ACC112 (cell line): Measurements from ENCODE around the gene AZU1.
"Not testable (repeated sequence)": the region's sequence is repeated elsewhere in the genome, so short reads cannot be mapped to it uniquely, and the experiment has no call there.

Experiments used
- H2AFZ ChIP-seq: fragments of 200-600 bp; sonication (generic); one replicate; pipeline ENCODE4 v1.6.0; 2017; ENCODE audit warnings: antibody characterized with exemption, low read length; ENCODE audit not compliant: unreplicated experiment
- H3K27ac ChIP-seq: fragments of 200-600 bp; sonication (generic); 2 replicates; pipeline ENCODE4 v1.5.1; 2014; ENCODE audit warnings: low read depth, mild to moderate bottlenecking, antibody characterized with exemption, low read length, moderate library complexity
- H3K27me3 ChIP-seq: fragments of 200-600 bp; sonication (generic); 2 replicates; pipeline ENCODE4 v1.6.1; 2014; ENCODE audit warnings: mild to moderate bottlenecking, antibody characterized with exemption, low read length, moderate library complexity, mixed read lengths; ENCODE audit not compliant: insufficient read depth
- H3K36me3 ChIP-seq: fragments of 200-600 bp; sonication (generic); 2 replicates; pipeline ENCODE4 v1.6.1; 2016; ENCODE audit warnings: mild to moderate bottlenecking, antibody characterized with exemption, low read length, moderate library complexity, mixed read lengths; ENCODE audit not compliant: insufficient read depth
- H3K4me1 ChIP-seq: fragments of 200-600 bp; sonication (generic); one replicate; pipeline ENCODE4 v1.6.1; 2016; ENCODE audit warnings: low read length, mixed read lengths; ENCODE audit not compliant: insufficient read depth, unreplicated experiment, control insufficient read depth
- H3K4me3 ChIP-seq: fragments of 200-600 bp; sonication (generic); 2 replicates; pipeline ENCODE4 v1.5.1; 2014; ENCODE audit warnings: mild to moderate bottlenecking, low read depth, low read length
- H3K79me2 ChIP-seq: fragments of 200-600 bp; sonication (generic); one replicate; pipeline ENCODE4 v1.6.0; 2016; ENCODE audit warnings: low read length; ENCODE audit not compliant: control insufficient read depth, unreplicated experiment, insufficient read depth

The AZU1 gene

DNA sequence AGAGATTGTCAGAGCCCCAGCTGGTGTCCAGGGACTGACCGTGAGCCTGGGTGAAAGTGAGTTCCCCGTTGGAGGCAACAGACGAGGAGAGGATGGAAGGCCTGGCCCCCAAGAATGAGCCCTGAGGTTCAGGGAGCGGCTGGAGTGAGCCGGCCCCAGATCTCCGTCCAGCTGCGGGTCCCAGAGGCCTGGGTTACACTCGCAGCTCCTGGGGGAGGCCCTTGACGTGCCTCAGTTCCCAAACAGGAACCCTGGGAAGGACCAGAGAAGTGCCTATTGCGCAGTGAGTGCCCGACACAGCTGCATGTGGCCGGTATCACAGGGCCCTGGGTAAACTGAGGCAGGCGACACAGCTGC lies 23.3 kb downstream of the AZU1 start:
- peak overlapping the region; percentile 81 for H3K27ac ChIP-seq
- H3K4me1 ChIP-seq = peaks cover 4% of the 10 kb centered on the region
- peak overlapping the region; percentile 44; the same call in 1 of the 2 replicates for H3K4me3 ChIP-seq
- peaks cover 10% of the 10 kb centered on the region; the same call in 1 of the 2 replicates for H3K27me3 ChIP-seq
- no peak overlapping the region for H2AFZ ChIP-seq
- no peaks in the 10 kb centered on the region for H3K79me2 ChIP-seq
- no peaks in the 10 kb centered on the region for H3K36me3 ChIP-seq

DNA sequence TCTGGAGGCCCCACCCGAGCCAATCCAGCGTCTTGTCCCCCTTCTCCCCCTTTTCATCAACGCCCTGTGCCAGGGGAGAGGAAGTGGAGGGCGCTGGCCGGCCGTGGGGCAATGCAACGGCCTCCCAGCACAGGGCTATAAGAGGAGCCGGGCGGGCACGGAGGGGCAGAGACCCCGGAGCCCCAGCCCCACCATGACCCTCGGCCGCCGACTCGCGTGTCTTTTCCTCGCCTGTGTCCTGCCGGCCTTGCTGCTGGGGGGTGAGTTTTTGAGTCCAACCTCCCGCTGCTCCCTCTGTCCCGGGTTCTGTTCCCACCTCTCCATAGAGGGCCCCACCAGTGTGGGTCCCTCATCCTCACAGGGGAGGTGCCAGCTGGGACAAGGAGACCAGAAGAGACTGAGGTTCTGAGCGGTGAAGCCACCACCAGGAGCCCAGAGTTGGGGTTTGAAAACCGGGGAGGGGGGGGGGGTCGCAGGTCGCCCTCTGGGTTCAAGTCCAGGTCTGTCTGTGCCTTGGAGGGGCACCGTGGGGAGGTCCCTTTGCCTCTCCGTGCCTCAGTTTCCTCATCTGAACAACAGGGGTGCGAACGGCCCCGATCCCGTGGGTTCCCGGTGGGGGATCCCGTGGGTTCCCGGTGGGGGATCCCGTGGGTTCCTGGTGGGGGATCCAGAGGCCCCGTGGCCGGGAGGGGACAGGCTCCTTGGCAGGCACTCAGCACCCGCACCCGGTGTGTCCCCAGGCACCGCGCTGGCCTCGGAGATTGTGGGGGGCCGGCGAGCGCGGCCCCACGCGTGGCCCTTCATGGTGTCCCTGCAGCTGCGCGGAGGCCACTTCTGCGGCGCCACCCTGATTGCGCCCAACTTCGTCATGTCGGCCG lies 24.7 kb downstream of the AZU1 start, which contains the start of gene ELANE:
Gene ELANE (plus strand): TSS at position 168 of the 878 bp plus-strand sequence. CDS start 26 bp downstream, at position 194.
- Histone ChIP-seq H3K27me3 (peaks cover 10% of the 10 kb centered on the region; the same call in 1 of the 2 replicates), H3K27ac (peak within 1 kb of the TSS; percentile 81; the same call in 1 of the 2 replicates), H3K4me1 (peaks cover 4% of the 10 kb centered on the region), H2AFZ (no peak within 1 kb of the TSS), H3K36me3 (no peaks in the 10 kb centered on the region), H3K4me3 (no peak within 1 kb of the TSS), H3K79me2 (no peaks in the 10 kb centered on the region)

DNA sequence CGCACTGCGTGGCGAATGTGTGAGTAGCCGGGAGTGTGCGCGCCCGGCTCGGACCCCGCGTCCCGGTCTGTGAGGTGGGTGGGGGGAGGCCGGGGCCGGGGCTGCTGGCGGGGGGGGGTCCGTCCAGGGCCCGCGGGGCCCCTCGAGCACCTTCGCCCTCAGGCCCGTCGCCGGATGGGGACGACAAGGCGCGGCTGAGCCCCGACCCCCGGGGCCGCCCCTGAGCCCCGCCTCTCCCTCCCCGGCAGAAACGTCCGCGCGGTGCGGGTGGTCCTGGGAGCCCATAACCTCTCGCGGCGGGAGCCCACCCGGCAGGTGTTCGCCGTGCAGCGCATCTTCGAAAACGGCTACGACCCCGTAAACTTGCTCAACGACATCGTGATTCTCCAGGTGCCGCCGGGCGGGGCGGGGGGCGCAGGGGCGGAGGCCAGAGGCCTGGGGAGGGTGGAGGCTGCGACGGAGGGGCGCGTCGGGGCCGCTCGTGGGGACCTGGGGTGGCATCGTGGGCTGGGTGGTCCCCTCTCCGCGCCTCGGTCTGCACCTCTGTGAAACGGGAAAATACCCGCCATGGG lies 25.5 kb downstream of the AZU1 start:
- Histone ChIP-seq H3K27me3 (peaks cover 4% of the 10 kb centered on the region; the same call in 1 of the 2 replicates), H3K27ac (no peak overlapping the region), H2AFZ (no peak overlapping the region), H3K4me3 (no peak overlapping the region), H3K4me1 (peaks cover 4% of the 10 kb centered on the region), H3K36me3 (no peaks in the 10 kb centered on the region), H3K79me2 (no peaks in the 10 kb centered on the region)

DNA sequence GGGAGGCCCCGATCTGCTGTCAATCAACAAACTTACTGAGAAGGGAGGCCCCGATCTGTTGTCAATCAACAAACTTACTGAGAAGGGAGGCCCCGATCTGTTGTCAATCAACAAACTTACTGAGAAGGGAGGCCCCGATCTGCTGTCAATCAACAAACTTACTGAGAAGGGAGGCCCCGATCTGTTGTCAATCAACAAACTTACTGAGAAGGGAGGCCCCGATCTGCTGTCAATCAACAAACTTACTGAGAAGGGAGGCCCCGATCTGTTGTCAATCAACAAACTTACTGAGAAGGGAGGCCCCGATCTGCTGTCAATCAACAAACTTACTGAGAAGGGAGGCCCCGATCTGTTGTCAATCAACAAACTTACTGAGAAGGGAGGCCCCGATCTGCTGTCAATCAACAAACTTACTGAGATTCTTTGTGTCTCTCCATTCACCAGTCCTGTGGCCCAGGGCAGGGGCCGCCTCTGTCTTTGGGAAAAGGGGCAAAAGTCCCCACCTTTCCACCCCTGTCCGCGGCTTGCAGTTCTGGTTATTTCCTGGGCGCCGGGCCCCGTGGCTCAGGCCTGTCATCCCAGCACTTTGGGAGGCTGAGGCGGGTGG lies 26.1 kb downstream of the AZU1 start:
- H3K27me3 ChIP-seq, H3K27ac ChIP-seq, H3K4me3 ChIP-seq, H3K79me2 ChIP-seq, H3K36me3 ChIP-seq, H3K4me1 ChIP-seq, H2AFZ ChIP-seq: not testable (repeated sequence)

DNA sequence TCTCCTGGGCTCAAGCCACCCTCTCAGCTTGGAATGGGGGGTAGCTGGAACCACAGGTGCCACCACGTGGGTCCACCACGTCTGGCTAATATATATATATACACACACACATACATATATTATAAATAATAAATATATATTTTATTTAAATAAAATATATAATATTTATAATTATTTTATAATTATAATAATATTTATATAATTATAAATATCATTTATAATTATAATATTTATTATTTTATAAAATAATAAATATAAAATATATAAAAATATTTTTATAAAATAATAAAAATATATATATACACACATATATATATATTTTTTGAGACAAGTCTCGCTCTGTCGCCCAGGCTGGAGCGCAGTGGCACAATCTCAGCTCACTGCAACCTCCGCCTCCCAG lies 26.9 kb downstream of the AZU1 start:
- Histone ChIP-seq H3K27ac (no peak overlapping the region), H3K27me3 (no peaks in the 10 kb centered on the region), H2AFZ (no peak overlapping the region), H3K4me3 (no peak overlapping the region), H3K36me3 (no peaks in the 10 kb centered on the region), H3K4me1 (peaks cover 4% of the 10 kb centered on the region), H3K79me2 (no peaks in the 10 kb centered on the region)

DNA sequence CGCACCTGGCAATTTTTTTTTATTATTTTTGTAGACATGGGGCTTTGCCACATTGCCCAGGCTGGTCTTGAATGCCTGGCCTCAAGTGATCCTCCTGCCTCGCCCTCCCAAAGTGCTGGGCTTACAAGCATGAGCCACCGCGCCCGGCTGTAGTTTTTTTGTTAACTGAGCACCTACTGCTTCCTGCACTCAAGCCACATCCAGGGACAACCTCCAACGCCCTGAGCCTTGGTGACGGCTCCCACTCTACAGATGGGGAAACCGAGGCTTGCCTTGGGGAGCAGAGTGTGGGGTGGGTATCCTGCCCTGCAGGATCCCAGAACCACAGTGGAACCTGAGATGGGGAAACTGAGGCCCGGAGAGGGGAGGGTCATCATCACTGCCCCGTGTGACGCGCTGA lies 27.5 kb downstream of the AZU1 start:
- no peak overlapping the region for H2AFZ ChIP-seq
- H3K27me3 ChIP-seq = no peaks in the 10 kb centered on the region
- no peaks in the 10 kb centered on the region for H3K79me2 ChIP-seq
- H3K27ac ChIP-seq = no peak overlapping the region
- H3K36me3 ChIP-seq = no peaks in the 10 kb centered on the region
- H3K4me1 ChIP-seq = peaks cover 4% of the 10 kb centered on the region
- H3K4me3 ChIP-seq = no peak overlapping the region

DNA sequence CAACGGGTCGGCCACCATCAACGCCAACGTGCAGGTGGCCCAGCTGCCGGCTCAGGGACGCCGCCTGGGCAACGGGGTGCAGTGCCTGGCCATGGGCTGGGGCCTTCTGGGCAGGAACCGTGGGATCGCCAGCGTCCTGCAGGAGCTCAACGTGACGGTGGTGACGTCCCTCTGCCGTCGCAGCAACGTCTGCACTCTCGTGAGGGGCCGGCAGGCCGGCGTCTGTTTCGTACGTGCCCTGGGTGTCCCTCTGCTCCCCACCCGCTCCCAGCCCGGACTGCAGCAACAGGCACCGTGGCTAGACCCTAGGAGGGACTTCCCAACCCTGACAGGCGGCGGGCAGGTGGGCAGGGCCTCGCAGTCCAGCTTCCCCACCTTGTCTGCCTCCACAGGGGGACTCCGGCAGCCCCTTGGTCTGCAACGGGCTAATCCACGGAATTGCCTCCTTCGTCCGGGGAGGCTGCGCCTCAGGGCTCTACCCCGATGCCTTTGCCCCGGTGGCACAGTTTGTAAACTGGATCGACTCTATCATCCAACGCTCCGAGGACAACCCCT lies 28.0 kb downstream of the AZU1 start:
- Histone ChIP-seq H3K4me1 (peaks cover 4% of the 10 kb centered on the region), H3K36me3 (no peaks in the 10 kb centered on the region), H3K79me2 (no peaks in the 10 kb centered on the region), H2AFZ (no peak overlapping the region), H3K27me3 (no peaks in the 10 kb centered on the region), H3K27ac (no peak overlapping the region), H3K4me3 (no peak overlapping the region)

DNA sequence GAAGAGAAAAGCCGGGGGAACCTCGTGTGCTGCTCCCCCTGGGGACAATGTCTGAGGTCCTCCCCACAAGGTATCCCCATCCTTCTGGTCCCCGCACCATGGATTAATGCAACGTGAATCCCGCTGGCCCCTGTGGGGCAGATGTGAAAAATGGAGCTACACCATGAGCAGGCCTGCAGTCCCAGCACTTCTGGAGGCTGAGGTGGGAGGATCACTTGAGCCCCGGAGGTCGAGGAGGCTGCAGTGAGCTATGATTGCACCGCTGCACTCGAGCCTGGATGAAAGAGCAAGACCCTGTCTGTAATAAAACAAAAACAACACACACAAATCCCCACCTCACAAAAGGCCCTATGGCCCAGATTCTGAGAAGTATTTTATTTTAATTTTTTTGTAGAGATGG lies 30.6 kb downstream of the AZU1 start:
- H2AFZ ChIP-seq = no peak overlapping the region
- no peak overlapping the region for H3K27ac ChIP-seq
- no peak overlapping the region for H3K4me3 ChIP-seq
- no peaks in the 10 kb centered on the region for H3K36me3 ChIP-seq
- H3K79me2 ChIP-seq = no peaks in the 10 kb centered on the region
- H3K27me3 ChIP-seq = no peaks in the 10 kb centered on the region
- no peaks in the 10 kb centered on the region for H3K4me1 ChIP-seq

DNA sequence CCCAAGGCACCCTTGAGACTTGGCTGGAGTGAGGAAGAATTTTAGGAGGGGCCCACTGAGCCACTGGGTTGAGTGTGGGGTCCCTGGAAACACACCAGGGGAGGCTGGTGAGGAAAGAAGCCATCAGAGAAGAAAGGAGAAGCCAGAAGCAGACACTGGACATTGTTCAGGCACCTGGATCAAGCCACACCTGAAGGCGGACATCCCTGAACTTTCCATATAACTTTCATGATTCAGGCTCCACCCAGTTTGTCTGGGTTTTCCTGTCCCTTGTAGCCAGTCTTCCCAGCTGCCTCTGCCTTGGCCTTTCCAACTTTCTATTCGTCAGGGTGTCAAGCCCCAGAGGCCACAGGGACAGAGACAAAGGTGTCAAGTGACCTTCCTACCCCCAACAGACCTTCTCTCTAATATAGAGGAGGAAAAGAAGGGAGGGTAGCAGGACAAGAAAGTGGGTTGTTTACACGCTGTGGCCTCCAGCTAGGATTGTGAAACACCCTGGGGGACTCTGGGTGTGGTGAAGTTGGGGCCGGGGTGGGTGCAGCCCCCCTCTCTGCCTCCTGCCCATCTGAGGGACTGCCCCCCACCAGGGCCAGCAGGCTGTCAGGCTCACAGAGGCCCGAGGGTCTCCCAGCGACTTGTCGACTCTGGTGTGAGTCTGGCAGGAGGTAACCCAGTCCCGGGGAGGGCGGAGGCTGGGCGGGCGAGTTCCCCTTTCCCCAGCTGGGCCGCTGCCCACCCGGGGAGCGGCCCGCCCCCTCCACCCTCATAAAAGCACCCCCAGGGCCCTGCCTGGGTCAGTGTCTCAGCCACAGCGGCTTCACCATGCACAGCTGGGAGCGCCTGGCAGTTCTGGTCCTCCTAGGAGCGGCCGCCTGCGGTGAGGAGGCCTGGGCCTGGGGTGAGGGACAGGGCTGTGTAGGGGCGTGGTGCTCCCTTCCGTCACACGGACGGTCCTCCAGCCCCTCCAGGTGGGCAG lies 31.5 kb downstream of the AZU1 start, which contains the start of gene CFD:
Gene CFD (plus strand): TSS at position 797 of the 976 bp plus-strand sequence. CDS start 26 bp downstream, at position 823.
- Histone ChIP-seq H3K36me3 (no peaks in the 10 kb centered on the region), H3K27me3 (no peaks in the 10 kb centered on the region), H3K79me2 (no peaks in the 10 kb centered on the region), H2AFZ (no peak within 1 kb of the TSS), H3K4me3 (peak within 1 kb of the TSS; percentile 71), H3K4me1 (no peaks in the 10 kb centered on the region), H3K27ac (no peak within 1 kb of the TSS)
